Osteoblast (primary cell): Measurements from ENCODE around the gene UBE2V1. TPM values are rescaled to one million over a fixed set of nuclear protein-coding genes. Genes with fewer than 3 reads are reported as not detected.

Experiments
- DNase-seq: peaks from one replicate; pipeline ENCODE4 v3.0.0; 2011; ENCODE audit warnings: low spot score, mixed read lengths; ENCODE audit not compliant: insufficient read length; ENCODE audit errors: missing footprints
- H2AFZ ChIP-seq: 2 replicates; pipeline ENCODE4 v1.6.0; 2011; ENCODE audit warnings: mild to moderate bottlenecking, low read length
- H3K27ac ChIP-seq: 2 replicates; pipeline ENCODE4 v1.5.1; 2011; ENCODE audit warnings: mild to moderate bottlenecking, low read depth, low read length, moderate library complexity
- H3K27me3 ChIP-seq: 2 replicates; pipeline ENCODE4 v1.6.0; 2012; ENCODE audit warnings: mild to moderate bottlenecking, control low read depth, inconsistent platforms, low read length, moderate library complexity; ENCODE audit not compliant: insufficient read depth
- H3K36me3 ChIP-seq: 2 replicates; pipeline ENCODE4 v1.5.1; 2011; ENCODE audit warnings: mild to moderate bottlenecking, low read length, control low read depth, moderate library complexity; ENCODE audit not compliant: insufficient read depth
- H3K4me1 ChIP-seq: 2 replicates; pipeline ENCODE4 v1.5.1; 2011; ENCODE audit warnings: mild to moderate bottlenecking, low read length, control low read depth, moderate library complexity; ENCODE audit not compliant: insufficient read depth
- H3K4me2 ChIP-seq: 2 replicates; pipeline ENCODE4 v1.6.0; 2011; ENCODE audit warnings: mild to moderate bottlenecking, low read length; ENCODE audit not compliant: insufficient read depth
- H3K4me3 ChIP-seq: fragments of 200-600 bp; sonication (generic); 3 replicates; pipeline ENCODE4 v1.5.1; 2012; ENCODE audit warnings: mild to moderate bottlenecking, low read length, inconsistent platforms; ENCODE audit not compliant: insufficient read depth
- H3K79me2 ChIP-seq: 2 replicates; pipeline ENCODE4 v1.6.0; 2012; ENCODE audit warnings: mild to moderate bottlenecking, low read length, control low read depth, inconsistent platforms; ENCODE audit not compliant: insufficient read depth
- H3K9me3 ChIP-seq: 2 replicates; pipeline ENCODE4 v1.5.1; 2011; ENCODE audit warnings: low read depth, low read length, control low read depth
- H4K20me1 ChIP-seq: 2 replicates; pipeline ENCODE4 v1.6.0; 2012; ENCODE audit warnings: mild to moderate bottlenecking, low read length, control low read depth; ENCODE audit not compliant: insufficient read depth
- total RNA-seq: library from RNA; depleted of rRNA; stranded (reverse); fragments of >200 nt; gene quantifications from 2 replicates; pipeline ENCODE4 v1.2.3, GENCODE V29; 2012
- TF ChIP-seq, protein P1 (sequence below): IDR thresholded peaks from 2 replicates; pipeline ENCODE4 v1.5.1; 2011; ENCODE audit warnings: mild to moderate bottlenecking, low read depth, low read length, moderate library complexity; ENCODE audit errors: extremely low read depth

Gene UBE2V1
- total RNA-seq, 1 donor: 90.8 TPM

GRCh38 chr20:50042370-50043313 lies 70.3 kb downstream of the UBE2V1 start:
- TF ChIP-seq, protein P1, sequence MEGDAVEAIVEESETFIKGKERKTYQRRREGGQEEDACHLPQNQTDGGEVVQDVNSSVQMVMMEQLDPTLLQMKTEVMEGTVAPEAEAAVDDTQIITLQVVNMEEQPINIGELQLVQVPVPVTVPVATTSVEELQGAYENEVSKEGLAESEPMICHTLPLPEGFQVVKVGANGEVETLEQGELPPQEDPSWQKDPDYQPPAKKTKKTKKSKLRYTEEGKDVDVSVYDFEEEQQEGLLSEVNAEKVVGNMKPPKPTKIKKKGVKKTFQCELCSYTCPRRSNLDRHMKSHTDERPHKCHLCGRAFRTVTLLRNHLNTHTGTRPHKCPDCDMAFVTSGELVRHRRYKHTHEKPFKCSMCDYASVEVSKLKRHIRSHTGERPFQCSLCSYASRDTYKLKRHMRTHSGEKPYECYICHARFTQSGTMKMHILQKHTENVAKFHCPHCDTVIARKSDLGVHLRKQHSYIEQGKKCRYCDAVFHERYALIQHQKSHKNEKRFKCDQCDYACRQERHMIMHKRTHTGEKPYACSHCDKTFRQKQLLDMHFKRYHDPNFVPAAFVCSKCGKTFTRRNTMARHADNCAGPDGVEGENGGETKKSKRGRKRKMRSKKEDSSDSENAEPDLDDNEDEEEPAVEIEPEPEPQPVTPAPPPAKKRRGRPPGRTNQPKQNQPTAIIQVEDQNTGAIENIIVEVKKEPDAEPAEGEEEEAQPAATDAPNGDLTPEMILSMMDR: no peak
- Histone ChIP-seq H3K4me1 (peaks cover 10% of the 10 kb centered on the region), H3K4me2 (no peak overlapping the region), H3K79me2 (no peaks in the 10 kb centered on the region), H3K27ac (no peak overlapping the region), H2AFZ (no peak overlapping the region), H3K4me3 (no peak overlapping the region), H4K20me1 (no peaks in the 10 kb centered on the region), H3K36me3 (no peaks in the 10 kb centered on the region), H3K9me3 (no peaks in the 10 kb centered on the region), H3K27me3 (no peaks in the 10 kb centered on the region)
- peak; percentile 51 for DNase-seq

- Histone ChIP-seq H3K36me3 (no peaks in the 10 kb centered on the region), H3K4me3 (no peak overlapping the region), H3K4me1 (no peaks in the 10 kb centered on the region), H4K20me1 (no peaks in the 10 kb centered on the region), H3K27me3 (no peaks in the 10 kb centered on the region), H3K79me2 (no peaks in the 10 kb centered on the region), H3K9me3 (no peaks in the 10 kb centered on the region), H3K27ac (no peak overlapping the region), H3K4me2 (no peak overlapping the region), H2AFZ (no peak overlapping the region)
- DNase-seq: no peak
- TF ChIP-seq, protein P1: no peak
These were observed 71.6 kb downstream of the UBE2V1 start for GRCh38 chr20:50041246-50041873.

DNA sequence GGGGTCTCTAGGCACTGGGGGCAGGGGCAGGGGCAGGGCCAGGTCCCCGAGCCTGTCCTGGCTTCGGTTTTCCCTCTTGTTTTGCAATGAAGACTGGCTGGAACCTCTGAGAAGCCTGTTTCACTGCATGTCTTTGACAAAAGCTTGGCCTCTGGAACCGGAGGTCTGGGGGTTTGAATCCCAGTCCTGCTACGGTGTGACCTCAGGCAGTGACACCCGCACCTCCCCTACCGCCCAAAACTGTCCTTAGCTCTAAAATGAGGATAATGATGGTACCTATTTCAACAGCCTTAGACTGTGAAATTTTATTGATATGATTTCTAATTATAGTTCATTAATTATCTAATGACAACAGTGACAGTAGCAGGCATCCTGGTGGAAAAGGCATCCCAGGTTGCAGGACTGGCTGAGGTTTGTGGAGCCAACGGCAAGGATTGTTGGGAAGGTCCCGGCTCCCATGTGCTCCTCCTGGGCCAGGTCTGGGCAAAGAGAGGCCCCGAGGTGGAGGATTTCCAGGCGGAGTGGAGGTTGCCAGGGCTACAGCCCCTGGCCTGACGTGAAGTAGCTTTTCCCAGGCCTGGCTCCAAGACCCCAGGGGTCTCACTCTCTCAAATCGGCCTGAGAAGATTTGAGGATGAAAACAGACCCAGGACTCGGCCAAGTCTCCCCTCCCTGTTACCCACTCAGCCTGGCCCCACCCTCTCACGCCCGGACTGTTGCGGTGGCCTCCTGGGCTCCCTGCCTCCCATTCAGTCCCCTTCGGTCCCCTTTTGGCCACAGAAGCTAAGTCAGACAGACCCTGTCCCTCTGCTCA lies 72.3 kb downstream of the UBE2V1 start:
- Histone ChIP-seq H3K4me1 (no peaks in the 10 kb centered on the region), H3K36me3 (no peaks in the 10 kb centered on the region), H2AFZ (no peak overlapping the region), H4K20me1 (no peaks in the 10 kb centered on the region), H3K27me3 (no peaks in the 10 kb centered on the region), H3K9me3 (no peaks in the 10 kb centered on the region), H3K4me3 (no peak overlapping the region), H3K4me2 (no peak overlapping the region), H3K27ac (no peak overlapping the region), H3K79me2 (no peaks in the 10 kb centered on the region)
- DNase-seq: peak; percentile 69
- TF ChIP-seq, protein P1: no peak
